Natural killer cell (primary cell): Measurements from ENCODE around the gene IZUMO2. TPM values are rescaled to one million over a fixed set of nuclear protein-coding genes. Genes with fewer than 3 reads are reported as not detected.
"Not testable (repeated sequence)": the region's sequence is repeated elsewhere in the genome, so short reads cannot be mapped to it uniquely, and the experiment has no call there.

Experiments
- ATAC-seq, 3 donors: fragments of 150-1000 bp in 2 of 3; fragments of 200-7000 bp in 1 of 3; cut with Tn5 transposase; 1 replicate in 1 of 3; 2 replicates in 2 of 3; pipeline ENCODE4 v1.10.0; 2021; ENCODE audit warnings: mild to moderate bottlenecking in 2 of 3, moderate library complexity in 2 of 3
- DNase-seq, 2 donors: peaks; one replicate each; pipeline versions ENCODE4 v3.0.0 to v3.0.0-alpha.2; 2013 to 2021; ENCODE audit warnings: mixed read lengths in 1 of 2
- H3K27ac ChIP-seq: one replicate; pipeline ENCODE4 v1.5.1; 2013; ENCODE audit warnings: mild to moderate bottlenecking, low read length
- H3K27me3 ChIP-seq: one replicate; pipeline ENCODE4 v1.6.1; 2013; ENCODE audit warnings: low read length; ENCODE audit not compliant: control insufficient read depth, insufficient read depth
- H3K36me3 ChIP-seq: one replicate; pipeline ENCODE4 v1.6.1; 2013; ENCODE audit warnings: low read length; ENCODE audit not compliant: control insufficient read depth, insufficient read depth
- H3K4me1 ChIP-seq: one replicate; pipeline ENCODE4 v1.6.1; 2013; ENCODE audit warnings: low read length; ENCODE audit not compliant: control insufficient read depth, insufficient read depth
- H3K4me3 ChIP-seq: one replicate; pipeline ENCODE4 v1.5.1; 2013; ENCODE audit warnings: low read length
- H3K9me3 ChIP-seq: one replicate; pipeline ENCODE4 v1.6.1; 2013; ENCODE audit warnings: low read length; ENCODE audit not compliant: control insufficient read depth, insufficient read depth
- H3K27ac Mint-ChIP-seq, 2 donors: one replicate each; pipeline ENCODE4 v1.8.0; 2022; ENCODE audit warnings: mild to moderate bottlenecking in 2 of 2, mixed read lengths in 2 of 2, moderate library complexity in 1 of 2
- H3K27me3 Mint-ChIP-seq, 2 donors: one replicate each; pipeline ENCODE4 v1.8.0; 2022; ENCODE audit warnings: low read depth in 2 of 2, mixed read lengths in 2 of 2
- H3K36me3 Mint-ChIP-seq: one replicate; pipeline ENCODE4 v1.8.0; 2022; ENCODE audit warnings: mixed read lengths
- H3K4me1 Mint-ChIP-seq, 2 donors: one replicate each; pipeline ENCODE4 v1.8.0; 2022; ENCODE audit warnings: mixed read lengths in 2 of 2
- H3K4me3 Mint-ChIP-seq: one replicate; pipeline ENCODE4 v1.8.0; 2022; ENCODE audit warnings: mild to moderate bottlenecking, moderate library complexity, mixed read lengths
- H3K9me3 Mint-ChIP-seq, 2 donors: one replicate each; pipeline ENCODE4 v1.8.0; 2022; ENCODE audit warnings: mixed read lengths in 2 of 2
- WGBS: methylation state at CpG from one replicate; pipeline ENCODE4 v1.1.7; 2013; ENCODE audit warnings: missing lambda C conversion rate; ENCODE audit not compliant: insufficient coverage; 5-methylcytosine and 5-hydroxymethylcytosine counted together
- intact Hi-C: fragments of 100-400 bp; cut with micrococcal nuclease; formaldehyde crosslinking; loops from one replicate; pipeline ENCODE4 v1.14.2; 2022
- total RNA-seq, 4 donors: library from RNA; stranded (reverse); fragments of 120-200 nt in 1 of 4; gene quantifications; one replicate each; pipeline versions ENCODE4 v1.2.3 to v1.2.4, GENCODE V29; 2013 to 2022
- TF ChIP-seq, protein P1 (sequence below): fragments of 200-600 bp; IDR thresholded peaks from one replicate; pipeline ENCODE4 v1.8.0; 2022; ENCODE audit warnings: antibody characterized with exemption

Gene IZUMO2
- total RNA-seq, 3 donors from 2014 or later (not counting 1 experiment from before 2014, with no cell fraction given), result not detected

DNA sequence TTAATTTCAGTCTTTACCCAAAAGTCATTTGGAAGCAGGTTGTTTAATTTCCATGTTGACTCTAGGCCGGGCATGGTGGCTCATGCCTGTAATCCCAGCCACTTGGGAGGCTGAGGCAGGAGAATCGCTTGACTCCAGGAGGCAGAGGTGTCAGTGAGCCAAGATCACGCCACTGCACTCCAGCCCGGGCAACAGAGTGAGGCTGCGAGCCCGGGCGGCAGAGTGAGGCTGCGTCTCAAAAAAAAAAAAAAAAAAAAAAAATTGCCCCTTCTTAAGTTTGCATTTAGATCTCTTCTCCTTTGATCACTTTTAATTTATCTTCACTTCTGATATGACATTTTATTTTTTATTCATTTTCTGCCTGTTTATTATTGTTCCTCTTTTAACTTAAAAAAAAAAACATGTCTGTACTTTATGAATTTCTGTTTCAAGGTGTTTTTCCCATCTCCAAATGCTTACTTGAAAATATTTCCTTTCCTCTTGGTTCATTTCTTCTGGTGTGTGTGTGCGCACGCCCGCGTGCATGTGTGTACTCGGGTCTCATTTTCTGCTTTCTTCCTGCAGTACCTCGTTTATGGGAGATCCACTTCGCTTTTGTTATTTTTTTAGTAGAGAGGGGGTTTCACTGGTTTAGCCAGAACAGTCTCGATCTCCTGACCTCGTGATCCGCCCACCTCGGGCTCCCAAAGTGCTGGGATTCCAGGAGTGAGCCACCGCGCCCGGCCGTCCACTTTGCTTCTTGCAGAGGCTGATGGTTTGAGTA, 26.3 kb downstream of the IZUMO2 start:
- ATAC-seq, H3K27me3 ChIP-seq, H3K36me3 ChIP-seq, H3K36me3 Mint-ChIP-seq, H3K4me3 ChIP-seq, H3K4me1 Mint-ChIP-seq, H3K4me3 Mint-ChIP-seq, H3K4me1 ChIP-seq, H3K9me3 ChIP-seq, intact Hi-C loops, H3K27ac ChIP-seq, H3K27ac Mint-ChIP-seq, H3K9me3 Mint-ChIP-seq, H3K27me3 Mint-ChIP-seq: not testable (repeated sequence)
- DNase-seq, result peak in 1 of 2 donors; percentile 15
- 65% methylated on average over 15 of the region's 23 CpGs for WGBS
- TF ChIP-seq, protein P1, sequence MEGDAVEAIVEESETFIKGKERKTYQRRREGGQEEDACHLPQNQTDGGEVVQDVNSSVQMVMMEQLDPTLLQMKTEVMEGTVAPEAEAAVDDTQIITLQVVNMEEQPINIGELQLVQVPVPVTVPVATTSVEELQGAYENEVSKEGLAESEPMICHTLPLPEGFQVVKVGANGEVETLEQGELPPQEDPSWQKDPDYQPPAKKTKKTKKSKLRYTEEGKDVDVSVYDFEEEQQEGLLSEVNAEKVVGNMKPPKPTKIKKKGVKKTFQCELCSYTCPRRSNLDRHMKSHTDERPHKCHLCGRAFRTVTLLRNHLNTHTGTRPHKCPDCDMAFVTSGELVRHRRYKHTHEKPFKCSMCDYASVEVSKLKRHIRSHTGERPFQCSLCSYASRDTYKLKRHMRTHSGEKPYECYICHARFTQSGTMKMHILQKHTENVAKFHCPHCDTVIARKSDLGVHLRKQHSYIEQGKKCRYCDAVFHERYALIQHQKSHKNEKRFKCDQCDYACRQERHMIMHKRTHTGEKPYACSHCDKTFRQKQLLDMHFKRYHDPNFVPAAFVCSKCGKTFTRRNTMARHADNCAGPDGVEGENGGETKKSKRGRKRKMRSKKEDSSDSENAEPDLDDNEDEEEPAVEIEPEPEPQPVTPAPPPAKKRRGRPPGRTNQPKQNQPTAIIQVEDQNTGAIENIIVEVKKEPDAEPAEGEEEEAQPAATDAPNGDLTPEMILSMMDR, result peak; percentile 16

DNA sequence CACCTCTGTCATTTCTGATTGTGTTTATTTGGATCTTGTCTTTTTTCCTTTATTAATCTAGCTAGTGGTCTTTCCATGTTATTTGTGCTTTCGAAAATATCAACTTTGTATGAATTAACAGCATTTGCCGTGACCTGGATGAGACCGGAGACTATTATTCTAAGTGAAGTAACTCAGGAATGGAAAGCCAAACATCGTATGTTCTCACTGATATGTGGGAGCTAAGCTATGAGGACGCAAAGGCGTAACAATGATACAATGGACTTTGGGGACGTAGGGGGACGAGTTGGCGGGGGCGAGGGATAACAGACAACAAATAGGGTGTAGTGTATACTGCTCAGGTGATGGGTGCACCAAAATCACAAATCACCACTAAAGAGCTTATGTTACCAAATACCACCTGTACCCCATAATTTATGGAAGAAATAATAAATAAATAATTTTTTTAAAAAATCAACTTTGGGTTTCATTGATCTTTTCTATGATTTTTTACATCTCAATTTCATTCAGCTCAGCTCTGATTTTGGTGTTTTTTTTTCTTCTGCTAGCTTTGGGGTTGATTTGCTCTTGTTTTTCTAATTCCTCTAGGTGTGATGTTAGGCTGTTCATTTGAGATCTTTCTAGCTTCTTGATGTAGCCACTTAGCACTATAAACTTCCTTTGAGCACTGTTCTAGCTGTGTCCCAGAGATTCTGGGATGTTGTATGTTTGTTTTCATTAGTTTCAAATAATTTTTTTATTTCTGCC, 27.1 kb downstream of the IZUMO2 start:
- intact Hi-C loops, H3K36me3 Mint-ChIP-seq, H3K4me1 ChIP-seq, H3K27ac Mint-ChIP-seq, H3K27me3 Mint-ChIP-seq, H3K27me3 ChIP-seq, ATAC-seq, H3K27ac ChIP-seq, H3K36me3 ChIP-seq, H3K4me1 Mint-ChIP-seq, H3K4me3 ChIP-seq, H3K9me3 ChIP-seq, H3K4me3 Mint-ChIP-seq, H3K9me3 Mint-ChIP-seq: not testable (repeated sequence)
- WGBS, result 91% methylated on average over 10 of the region's 10 CpGs
- DNase-seq, result peak in 1 of 2 donors; percentile 28

DNA sequence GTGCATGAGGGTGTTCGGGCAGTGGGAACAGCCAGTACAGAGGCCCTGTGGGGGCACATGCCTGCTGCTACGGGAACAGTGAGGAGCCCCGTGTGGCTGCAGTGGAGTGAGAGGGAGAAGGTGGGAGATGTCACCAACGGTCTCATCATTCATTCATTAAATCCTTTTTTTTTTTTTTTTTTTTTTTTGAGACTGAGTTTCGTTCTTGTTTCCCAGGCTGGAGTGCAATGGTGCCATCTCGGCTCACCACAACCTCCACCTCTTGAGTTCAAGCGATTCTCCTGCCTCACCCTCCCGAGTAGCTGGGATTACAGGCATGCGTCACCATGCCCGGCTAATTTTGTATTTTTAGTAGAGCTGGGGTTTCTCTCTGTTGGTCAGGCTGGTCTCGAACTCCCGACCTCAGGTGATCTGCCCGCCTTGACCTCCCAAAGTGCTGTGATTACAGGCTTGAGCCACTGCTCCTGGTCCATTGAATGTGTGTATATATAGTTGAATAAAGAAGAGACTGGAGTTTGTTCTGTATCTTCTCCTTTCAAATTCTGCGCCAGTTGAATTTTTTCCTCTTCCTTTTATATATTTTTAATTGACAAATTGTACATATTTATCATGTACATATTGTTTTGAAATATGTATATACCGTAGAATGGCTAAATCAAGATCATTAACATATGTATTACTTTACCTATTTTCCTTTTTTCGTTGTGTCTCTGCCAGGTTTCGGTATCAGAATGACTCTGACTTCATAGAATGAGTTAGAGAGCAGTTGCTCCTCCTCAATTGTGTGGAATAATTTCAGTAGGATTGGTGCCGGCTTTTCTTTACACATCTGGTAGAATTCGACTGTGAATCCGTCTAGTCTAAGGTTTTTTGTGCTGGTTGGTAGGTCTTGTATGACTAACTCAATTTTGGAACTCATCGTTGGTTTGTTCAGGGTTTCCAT, 28.0 kb downstream of the IZUMO2 start:
- H3K9me3 ChIP-seq, intact Hi-C loops, H3K4me1 Mint-ChIP-seq, DNase-seq, H3K4me3 ChIP-seq, H3K27me3 ChIP-seq, H3K36me3 ChIP-seq, H3K4me3 Mint-ChIP-seq, H3K4me1 ChIP-seq, H3K9me3 Mint-ChIP-seq, H3K27ac Mint-ChIP-seq, ATAC-seq, H3K27me3 Mint-ChIP-seq, H3K27ac ChIP-seq, H3K36me3 Mint-ChIP-seq: not testable (repeated sequence)
- WGBS, result 60% methylated on average over 2 of the region's 21 CpGs

DNA sequence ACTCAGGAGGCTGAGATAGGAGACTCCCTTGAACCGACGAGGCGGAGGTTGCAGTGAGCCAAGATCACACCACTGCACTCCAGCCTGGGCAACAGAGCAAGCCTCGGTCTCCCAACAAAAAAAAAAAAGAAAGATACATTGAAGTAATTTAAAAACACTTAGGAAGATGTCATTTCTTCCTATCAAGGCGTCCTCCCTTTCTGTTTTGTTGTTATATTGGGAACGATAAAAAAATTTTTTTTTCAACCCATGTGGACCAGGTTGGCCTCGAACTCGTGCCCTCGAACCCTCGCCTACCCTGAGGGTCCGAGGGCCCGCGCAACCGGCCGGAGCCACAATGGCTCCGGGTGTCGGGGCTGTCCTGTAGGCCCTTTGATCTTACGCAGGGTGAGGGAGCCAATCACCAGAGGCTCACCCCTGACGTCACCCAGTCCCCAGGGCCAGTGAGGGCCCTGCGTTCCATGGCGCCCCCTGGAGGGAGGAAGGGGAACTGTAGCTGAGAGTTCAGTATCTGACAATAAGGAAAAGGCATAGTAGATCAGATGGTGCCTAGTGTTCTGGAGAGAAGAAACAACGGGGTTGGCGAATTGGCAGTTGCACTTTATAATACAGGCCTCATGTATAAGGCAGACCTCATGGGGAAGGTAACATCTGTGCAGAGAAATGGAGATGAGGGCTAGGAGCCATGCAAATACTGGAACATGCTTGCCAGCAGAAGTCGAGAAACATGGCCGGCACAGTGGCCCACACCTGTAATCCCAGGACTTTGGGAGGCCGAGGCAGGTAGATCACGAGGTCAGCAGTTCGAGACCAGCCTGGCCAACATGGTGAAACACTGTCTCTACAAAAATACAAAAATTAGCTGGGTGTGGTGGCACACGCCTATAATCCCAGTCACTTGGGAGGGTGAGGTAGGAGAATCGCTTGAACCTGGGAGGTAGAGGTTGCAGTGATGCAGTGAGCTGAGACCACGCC, 29.3 kb downstream of the IZUMO2 start:
- H3K36me3 Mint-ChIP-seq, H3K9me3 Mint-ChIP-seq, H3K9me3 ChIP-seq, H3K27me3 ChIP-seq, H3K27ac Mint-ChIP-seq, H3K27me3 Mint-ChIP-seq, H3K36me3 ChIP-seq, H3K4me3 Mint-ChIP-seq, DNase-seq, H3K4me3 ChIP-seq, H3K4me1 Mint-ChIP-seq, H3K27ac ChIP-seq, ATAC-seq, H3K4me1 ChIP-seq, intact Hi-C loops: not testable (repeated sequence)
- WGBS, result 77% methylated on average over 11 of the region's 31 CpGs

DNA sequence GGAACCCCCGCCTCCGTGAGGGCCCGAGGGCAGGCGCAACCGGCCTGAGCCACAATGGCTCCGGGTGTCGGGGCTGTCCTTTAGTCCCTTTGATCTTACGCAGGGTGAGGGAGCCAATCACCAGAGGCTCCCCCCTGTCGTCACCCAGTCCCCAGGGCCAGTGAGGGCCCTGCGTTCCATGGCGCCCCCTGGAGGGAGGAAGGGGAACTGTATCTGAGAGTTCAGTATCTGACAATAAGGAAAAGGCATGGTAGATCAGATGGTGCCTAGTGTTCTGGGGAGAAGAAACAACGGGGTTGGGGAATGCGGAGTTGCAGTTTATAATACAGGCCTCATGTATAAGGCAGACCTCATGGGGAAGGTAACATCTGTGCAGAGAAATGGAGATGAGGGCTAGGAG, 59.1 kb downstream of the IZUMO2 start:
- H3K27ac ChIP-seq, ATAC-seq, H3K27ac Mint-ChIP-seq, H3K27me3 Mint-ChIP-seq, H3K4me3 ChIP-seq, intact Hi-C loops, H3K36me3 Mint-ChIP-seq, H3K4me3 Mint-ChIP-seq, H3K9me3 ChIP-seq, H3K4me1 ChIP-seq, DNase-seq, H3K9me3 Mint-ChIP-seq, H3K4me1 Mint-ChIP-seq, H3K36me3 ChIP-seq, H3K27me3 ChIP-seq: not testable (repeated sequence)
- no CpG with 5 or more reads among the region's 13 CpGs for WGBS

DNA sequence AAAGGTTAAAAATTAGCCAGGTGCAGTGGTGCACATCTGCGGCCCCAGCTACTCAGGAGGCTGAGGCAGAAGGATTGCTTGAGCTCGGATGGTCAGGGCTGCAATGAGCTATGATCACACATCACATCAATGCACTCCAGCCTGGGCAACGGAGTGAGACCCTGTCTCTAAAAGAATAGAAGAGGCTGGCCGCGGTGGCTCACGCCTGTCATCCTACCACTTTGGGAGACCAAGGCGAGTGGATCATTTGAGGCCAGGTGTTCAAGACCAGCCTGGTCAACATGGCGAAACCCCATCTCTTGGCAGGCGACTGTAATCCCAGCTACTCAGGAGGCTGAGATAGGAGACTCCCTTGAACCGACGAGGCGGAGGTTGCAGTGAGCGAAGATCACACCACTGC, 59.7 kb downstream of the IZUMO2 start:
- H3K4me1 Mint-ChIP-seq, intact Hi-C loops, H3K4me3 Mint-ChIP-seq, H3K4me3 ChIP-seq, H3K9me3 Mint-ChIP-seq, ATAC-seq, H3K36me3 ChIP-seq, DNase-seq, H3K27ac ChIP-seq, H3K27ac Mint-ChIP-seq, H3K4me1 ChIP-seq, H3K27me3 ChIP-seq, H3K9me3 ChIP-seq, H3K36me3 Mint-ChIP-seq, H3K27me3 Mint-ChIP-seq: not testable (repeated sequence)
- no CpG with 5 or more reads among the region's 13 CpGs for WGBS
